NCI-H2029 treated with DMSO at 0.1 percent for 48 hours (cell line): ENCODE data around the gene RGS3.
A peak's percentile ranks its signal among the peaks of the same experiment; 100 is the strongest.

ENCODE experiments used
- DNase-seq: peaks from one replicate; lab custom pipeline; 2025; lab: John Stamatoyannopoulos, UW

The RGS3 gene

GRCh38 chr9:113465599-113466140 is 2.1 kb downstream of the RGS3 start:
- DNase-seq = no peak

GRCh38 chr9:113467183-113467582 is 3.7 kb downstream of the RGS3 start:
- no peak for DNase-seq

GRCh38 chr9:113468716-113469448 is 5.4 kb downstream of the RGS3 start:
- no peak for DNase-seq

GRCh38 chr9:113471143-113471542 is 7.6 kb downstream of the RGS3 start:
- DNase-seq = no peak

- DNase-seq = no peak
These were observed 8.0 kb downstream of the RGS3 start for GRCh38 chr9:113471566-113471965.

GRCh38 chr9:113472199-113472598 is 8.7 kb downstream of the RGS3 start:
- no peak for DNase-seq

GRCh38 chr9:113474360-113475028 is 11.0 kb downstream of the RGS3 start:
- no peak for DNase-seq

GRCh38 chr9:113475031-113475430 is 11.5 kb downstream of the RGS3 start:
- no peak for DNase-seq

GRCh38 chr9:113475992-113476391 is 12.5 kb downstream of the RGS3 start:
- DNase-seq = no peak

- no peak for DNase-seq
These were observed 13.0 kb downstream of the RGS3 start for GRCh38 chr9:113476511-113476916.

GRCh38 chr9:113477058-113477457 is 13.5 kb downstream of the RGS3 start:
- no peak for DNase-seq

- no peak for DNase-seq
These were observed 14.1 kb downstream of the RGS3 start for GRCh38 chr9:113477661-113478060.

GRCh38 chr9:113479174-113479621 is 15.7 kb downstream of the RGS3 start:
- DNase-seq = no peak

- DNase-seq = no peak
These were observed 17.1 kb downstream of the RGS3 start for GRCh38 chr9:113480612-113481011.

- DNase-seq = peak; percentile 68
These were observed 17.8 kb downstream of the RGS3 start for GRCh38 chr9:113481176-113481787.

GRCh38 chr9:113482341-113482740 is 18.8 kb downstream of the RGS3 start:
- no peak for DNase-seq

- no peak for DNase-seq
These were observed 19.6 kb downstream of the RGS3 start for GRCh38 chr9:113482991-113483675.

- DNase-seq = no peak
These were observed 20.2 kb downstream of the RGS3 start for GRCh38 chr9:113483676-113484257.

GRCh38 chr9:113484258-113484730 is 20.8 kb downstream of the RGS3 start:
- DNase-seq = peak; percentile 78

- DNase-seq = no peak
These were observed 22.2 kb downstream of the RGS3 start for GRCh38 chr9:113485761-113486115.

- no peak for DNase-seq
These were observed 22.8 kb downstream of the RGS3 start for GRCh38 chr9:113486327-113486726.

GRCh38 chr9:113488071-113488470 is 24.5 kb downstream of the RGS3 start:
- no peak for DNase-seq
